Mesenchymal stem cell (in vitro differentiated cells and primary cell): Measurements from ENCODE around the gene KIAA0825.

Source experiments
- DNase-seq: peaks from one replicate; pipeline ENCODE4 v3.0.0-alpha.2; 2013
- H2AFZ ChIP-seq: one replicate; pipeline ENCODE4 v1.6.1; 2013; ENCODE audit warnings: low read depth, mild to moderate bottlenecking, control low read depth, inconsistent platforms, low read length, moderate library complexity
- H2AK5ac ChIP-seq: 2 replicates; pipeline ENCODE4 v1.6.1; 2013; ENCODE audit warnings: low read length, moderate library complexity, mild to moderate bottlenecking, inconsistent platforms; ENCODE audit not compliant: severe bottlenecking
- H2BK120ac ChIP-seq: one replicate; pipeline ENCODE4 v1.6.1; 2013; ENCODE audit warnings: low read depth, mild to moderate bottlenecking, inconsistent platforms, low read length, moderate library complexity
- H2BK12ac ChIP-seq, 2 experiments: one replicate each; pipeline ENCODE4 v1.6.1; 2013; ENCODE audit warnings: inconsistent platforms in 2 of 2, low read length in 2 of 2, mild to moderate bottlenecking in 2 of 2, moderate library complexity in 2 of 2, control low read depth in 1 of 2
- H2BK15ac ChIP-seq: one replicate; pipeline ENCODE4 v1.6.1; 2013; ENCODE audit warnings: mild to moderate bottlenecking, low read depth, inconsistent platforms; ENCODE audit not compliant: poor library complexity, severe bottlenecking
- H2BK5ac ChIP-seq: 2 replicates; pipeline ENCODE4 v1.6.1; 2013; ENCODE audit warnings: low read depth, mild to moderate bottlenecking, low read length, control low read depth, inconsistent platforms; ENCODE audit not compliant: poor library complexity, severe bottlenecking
- H3K14ac ChIP-seq, 2 experiments: one replicate each; pipeline ENCODE4 v1.6.1; 2013; ENCODE audit warnings: inconsistent platforms in 2 of 2, low read length in 2 of 2, control low read depth in 1 of 2, mild to moderate bottlenecking in 1 of 2, moderate library complexity in 1 of 2
- H3K18ac ChIP-seq, 2 experiments: one replicate each; pipeline ENCODE4 v1.6.1; 2013; ENCODE audit warnings: inconsistent platforms in 2 of 2, low read length in 2 of 2, control low read depth in 1 of 2, low read depth in 1 of 2, mild to moderate bottlenecking in 1 of 2
- H3K23ac ChIP-seq, 2 experiments: one replicate each; pipeline ENCODE4 v1.6.1; 2013; ENCODE audit warnings: inconsistent platforms in 2 of 2, low read length in 2 of 2, mild to moderate bottlenecking in 2 of 2, moderate library complexity in 2 of 2, control low read depth in 1 of 2
- H3K27ac ChIP-seq: 2 replicates; pipeline ENCODE4 v1.5.1; 2013; ENCODE audit warnings: mild to moderate bottlenecking, moderate library complexity, low read length, control low read depth, inconsistent platforms; ENCODE audit not compliant: poor library complexity, severe bottlenecking
- H3K27me3 ChIP-seq, 2 experiments: 2 replicates each; pipeline versions ENCODE4 v1.6.1 to v1.7.0; 2013; ENCODE audit warnings: low read length in 2 of 2, mild to moderate bottlenecking in 2 of 2, moderate library complexity in 2 of 2, control low read depth in 1 of 2, inconsistent platforms in 1 of 2; ENCODE audit not compliant: control insufficient read depth in 1 of 2, insufficient read depth in 1 of 2
- H3K36me3 ChIP-seq, 2 experiments: 2 replicates each; pipeline versions ENCODE4 v1.6.1 to v1.7.0; 2013; ENCODE audit warnings: low read length in 2 of 2, control low read depth in 1 of 2, inconsistent platforms in 1 of 2, low read depth in 1 of 2, mild to moderate bottlenecking in 1 of 2; ENCODE audit not compliant: insufficient read depth in 2 of 2, control insufficient read depth in 1 of 2
- H3K4ac ChIP-seq, 2 experiments: one replicate each; pipeline ENCODE4 v1.6.1; 2013; ENCODE audit warnings: inconsistent platforms in 2 of 2, low read length in 2 of 2, mild to moderate bottlenecking in 2 of 2, moderate library complexity in 2 of 2, control low read depth in 1 of 2, low read depth in 1 of 2
- H3K4me1 ChIP-seq: 2 replicates; pipeline ENCODE4 v1.6.1; 2013; ENCODE audit warnings: low read depth, low read length, control low read depth; ENCODE audit not compliant: control insufficient read depth, insufficient read depth
- H3K4me2 ChIP-seq: 2 replicates; pipeline ENCODE4 v1.6.1; 2013; ENCODE audit warnings: low read length, mild to moderate bottlenecking, inconsistent platforms; ENCODE audit not compliant: poor library complexity, severe bottlenecking
- H3K4me3 ChIP-seq, 2 experiments: 2 replicates each; pipeline versions ENCODE4 v1.5.1 to v1.7.0; 2013; ENCODE audit warnings: low read length in 2 of 2, mild to moderate bottlenecking in 2 of 2, control low read depth in 1 of 2, low read depth in 1 of 2; ENCODE audit not compliant: insufficient read depth in 1 of 2
- H3K79me1 ChIP-seq: replicated peaks from 2 replicates; pipeline ENCODE4 v1.6.1; 2013; ENCODE audit warnings: mild to moderate bottlenecking, control low read depth, low read length, inconsistent platforms; ENCODE audit not compliant: poor library complexity, severe bottlenecking
- H3K9ac ChIP-seq: 2 replicates; pipeline ENCODE4 v1.7.0; 2013; ENCODE audit warnings: mild to moderate bottlenecking, low read length, moderate library complexity
- H3K9me3 ChIP-seq: 2 replicates; pipeline ENCODE4 v1.7.0; 2013; ENCODE audit warnings: mild to moderate bottlenecking, low read length; ENCODE audit not compliant: control insufficient read depth
- H4K8ac ChIP-seq: one replicate; pipeline ENCODE4 v1.6.1; 2013; ENCODE audit warnings: inconsistent platforms, mild to moderate bottlenecking, low read length, moderate library complexity
- H4K91ac ChIP-seq: one replicate; pipeline ENCODE4 v1.6.1; 2013; ENCODE audit warnings: mild to moderate bottlenecking, low read length, inconsistent platforms
- WGBS: methylation state at CpG from one replicate; pipeline ENCODE4 v1.1.7; 2013; ENCODE audit warnings: mixed read lengths; 5-methylcytosine and 5-hydroxymethylcytosine counted together

KIAA0825 gene

GRCh38 chr5:94310833-94311232 lies 307.6 kb downstream of the KIAA0825 start:
- H3K36me3 ChIP-seq = no peaks in the 10 kb centered on the region
- H3K18ac ChIP-seq = no peak overlapping the region
- no peak for DNase-seq
- no peak overlapping the region for H4K91ac ChIP-seq
- no peak overlapping the region for H2AFZ ChIP-seq
- no peaks in the 10 kb centered on the region for H3K79me1 ChIP-seq
- H2BK5ac ChIP-seq = no peak overlapping the region
- H3K4me1 ChIP-seq = no peaks in the 10 kb centered on the region
- H3K27ac ChIP-seq = no peak overlapping the region
- no peak overlapping the region for H4K8ac ChIP-seq
- H3K14ac ChIP-seq = no peak overlapping the region
- H2BK120ac ChIP-seq = no peak overlapping the region
- H3K23ac ChIP-seq = no peak overlapping the region
- no peak overlapping the region for H2AK5ac ChIP-seq
- no peak overlapping the region for H3K4ac ChIP-seq
- WGBS = no CpG with 5 or more reads among the region's 1 CpG
- no peak overlapping the region for H3K4me2 ChIP-seq
- H3K9ac ChIP-seq = no peak overlapping the region
- no peak overlapping the region for H3K4me3 ChIP-seq
- H2BK12ac ChIP-seq = no peak overlapping the region
- H3K27me3 ChIP-seq = no peaks in the 10 kb centered on the region
- H3K9me3 ChIP-seq = no peaks in the 10 kb centered on the region
- H2BK15ac ChIP-seq = no peak overlapping the region

GRCh38 chr5:94309141-94309540 lies 309.3 kb downstream of the KIAA0825 start:
- H3K4me1 ChIP-seq = no peaks in the 10 kb centered on the region
- H2BK120ac ChIP-seq = no peak overlapping the region
- H3K36me3 ChIP-seq = no peaks in the 10 kb centered on the region
- H2BK5ac ChIP-seq = no peak overlapping the region
- no peak overlapping the region for H2BK15ac ChIP-seq
- H2AFZ ChIP-seq = no peak overlapping the region
- no peak for DNase-seq
- no peak overlapping the region for H3K14ac ChIP-seq
- H2AK5ac ChIP-seq = no peak overlapping the region
- no peak overlapping the region for H3K27ac ChIP-seq
- no peak overlapping the region for H2BK12ac ChIP-seq
- H3K4ac ChIP-seq = no peak overlapping the region
- no peak overlapping the region for H3K9ac ChIP-seq
- no peaks in the 10 kb centered on the region for H3K9me3 ChIP-seq
- no peak overlapping the region for H4K91ac ChIP-seq
- no peak overlapping the region for H3K4me3 ChIP-seq
- no CpG with 5 or more reads among the region's 1 CpG for WGBS
- H4K8ac ChIP-seq = no peak overlapping the region
- H3K27me3 ChIP-seq = no peaks in the 10 kb centered on the region
- no peaks in the 10 kb centered on the region for H3K79me1 ChIP-seq
- no peak overlapping the region for H3K4me2 ChIP-seq
- no peak overlapping the region for H3K23ac ChIP-seq
- H3K18ac ChIP-seq = no peak overlapping the region

GRCh38 chr5:94308442-94308841 lies 310.0 kb downstream of the KIAA0825 start:
- H3K14ac ChIP-seq = no peak overlapping the region
- no peak overlapping the region for H3K18ac ChIP-seq
- H3K27ac ChIP-seq = no peak overlapping the region
- H2BK120ac ChIP-seq = no peak overlapping the region
- no peaks in the 10 kb centered on the region for H3K27me3 ChIP-seq
- H3K4me1 ChIP-seq = no peaks in the 10 kb centered on the region
- no peak for DNase-seq
- H3K4me3 ChIP-seq = no peak overlapping the region
- no peak overlapping the region for H2BK12ac ChIP-seq
- no peak overlapping the region for H3K23ac ChIP-seq
- no peak overlapping the region for H4K8ac ChIP-seq
- H3K36me3 ChIP-seq = no peaks in the 10 kb centered on the region
- no peak overlapping the region for H2BK15ac ChIP-seq
- H3K79me1 ChIP-seq = no peaks in the 10 kb centered on the region
- WGBS = 86% methylated on average over 1 of the region's 1 CpG
- H3K9me3 ChIP-seq = no peaks in the 10 kb centered on the region
- H2BK5ac ChIP-seq = no peak overlapping the region
- H4K91ac ChIP-seq = no peak overlapping the region
- no peak overlapping the region for H3K9ac ChIP-seq
- no peak overlapping the region for H3K4ac ChIP-seq
- no peak overlapping the region for H2AK5ac ChIP-seq
- no peak overlapping the region for H2AFZ ChIP-seq
- H3K4me2 ChIP-seq = no peak overlapping the region

GRCh38 chr5:94304146-94304545 lies 314.3 kb downstream of the KIAA0825 start:
- Histone ChIP-seq H2AK5ac (no peak overlapping the region), H2BK12ac (no peak overlapping the region), H3K14ac (no peak overlapping the region), H3K4me3 (no peak overlapping the region), H4K91ac (no peak overlapping the region), H3K27ac (no peak overlapping the region), H3K27me3 (no peaks in the 10 kb centered on the region), H3K23ac (no peak overlapping the region), H3K4me1 (no peaks in the 10 kb centered on the region), H3K4ac (no peak overlapping the region), H3K9ac (no peak overlapping the region), H2BK5ac (no peak overlapping the region), H3K36me3 (no peaks in the 10 kb centered on the region), H3K18ac (no peak overlapping the region), H2AFZ (no peak overlapping the region), H3K4me2 (no peak overlapping the region), H4K8ac (no peak overlapping the region), H3K9me3 (no peaks in the 10 kb centered on the region), H3K79me1 (no peaks in the 10 kb centered on the region), H2BK15ac (no peak overlapping the region), H2BK120ac (no peak overlapping the region)
- DNase-seq = no peak
- 95% methylated on average over 7 of the region's 7 CpGs for WGBS
